ENCODE measurements around the gene MYADML2.

The MYADML2 gene

DNA sequence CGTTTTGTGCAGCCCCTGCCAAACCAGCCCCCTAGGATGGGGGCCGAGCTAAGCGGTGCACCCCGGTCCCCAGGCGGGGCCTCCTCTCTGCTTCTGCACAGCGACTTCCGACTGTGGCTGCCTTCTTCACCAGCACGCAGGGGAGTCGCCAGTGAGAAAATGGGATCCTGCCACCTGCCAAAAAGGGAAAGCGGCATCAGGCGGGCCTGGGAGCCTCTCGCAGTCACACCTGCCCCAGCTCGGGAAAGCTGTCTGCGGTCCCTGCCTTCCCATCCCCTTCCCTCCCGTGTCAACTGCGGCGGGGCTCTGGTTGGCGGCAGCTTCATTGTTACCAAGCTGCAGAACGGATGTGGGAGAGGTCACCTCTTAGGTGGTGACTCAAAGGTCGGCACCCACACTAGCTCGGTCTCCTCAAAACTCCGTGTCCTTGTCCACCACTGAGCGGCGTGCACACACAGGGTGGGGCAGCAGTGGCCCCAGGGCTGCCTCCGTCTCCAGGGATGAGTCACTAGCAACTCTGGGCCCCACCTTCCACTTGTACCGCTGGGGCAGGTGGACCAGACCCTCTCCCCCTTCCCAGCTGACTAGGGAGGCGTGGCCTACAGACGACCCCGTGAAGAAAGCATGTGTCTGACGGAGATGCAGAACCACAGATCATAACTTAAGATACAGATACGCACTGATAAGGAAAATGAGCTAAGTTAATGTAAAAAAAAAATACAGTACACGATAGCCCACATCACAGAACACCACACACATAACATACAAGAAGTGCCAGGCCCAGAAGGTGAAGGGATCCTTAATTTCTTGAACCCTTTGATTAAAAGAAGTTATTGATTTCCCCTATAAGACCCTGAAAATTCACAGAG, 34.4 kb downstream of the MYADML2 start:
- Mint-ChIP-seq H3K27ac (no peak overlapping the region), H3K36me3 (ENCODE audit: low read depth) (peaks cover 82% of the 10 kb centered on the region), H3K27me3 (no peaks in the 10 kb centered on the region), H3K4me3 (no peak overlapping the region), H3K9me3 (no peaks in the 10 kb centered on the region), H3K4me1 (ENCODE audit: low read depth) (peaks cover 78% of the 10 kb centered on the region)
- intact Hi-C loops (cut with micrococcal nuclease), result no loop called here

DNA sequence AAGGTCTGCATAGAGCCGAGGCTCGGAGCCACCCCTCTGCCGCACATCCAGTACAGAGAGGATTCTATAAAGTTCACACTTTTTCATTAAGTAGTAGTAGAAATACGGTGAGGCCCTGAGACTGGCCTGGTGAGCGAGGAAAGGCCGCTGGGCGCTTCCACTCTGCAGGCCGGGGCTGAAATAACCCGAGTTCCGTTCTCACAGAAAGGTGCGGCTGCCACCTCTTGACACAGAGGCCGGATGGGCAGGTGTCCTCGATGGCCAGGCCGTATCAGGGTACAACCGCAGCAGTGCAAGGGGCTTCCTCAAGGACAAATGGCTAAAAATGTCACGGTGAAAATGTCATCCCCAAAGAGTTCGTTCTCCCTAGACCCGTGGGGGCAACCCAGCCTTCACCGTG, 35.1 kb downstream of the MYADML2 start:
- Mint-ChIP-seq H3K27me3 (no peaks in the 10 kb centered on the region), H3K4me3 (peak overlapping the region; percentile 54), H3K27ac (peak overlapping the region; percentile 46), H3K36me3 (ENCODE audit: low read depth) (peaks cover 83% of the 10 kb centered on the region), H3K4me1 (ENCODE audit: low read depth) (peaks cover 74% of the 10 kb centered on the region), H3K9me3 (no peaks in the 10 kb centered on the region)
- intact Hi-C loops (cut with micrococcal nuclease), result no loop called here

DNA sequence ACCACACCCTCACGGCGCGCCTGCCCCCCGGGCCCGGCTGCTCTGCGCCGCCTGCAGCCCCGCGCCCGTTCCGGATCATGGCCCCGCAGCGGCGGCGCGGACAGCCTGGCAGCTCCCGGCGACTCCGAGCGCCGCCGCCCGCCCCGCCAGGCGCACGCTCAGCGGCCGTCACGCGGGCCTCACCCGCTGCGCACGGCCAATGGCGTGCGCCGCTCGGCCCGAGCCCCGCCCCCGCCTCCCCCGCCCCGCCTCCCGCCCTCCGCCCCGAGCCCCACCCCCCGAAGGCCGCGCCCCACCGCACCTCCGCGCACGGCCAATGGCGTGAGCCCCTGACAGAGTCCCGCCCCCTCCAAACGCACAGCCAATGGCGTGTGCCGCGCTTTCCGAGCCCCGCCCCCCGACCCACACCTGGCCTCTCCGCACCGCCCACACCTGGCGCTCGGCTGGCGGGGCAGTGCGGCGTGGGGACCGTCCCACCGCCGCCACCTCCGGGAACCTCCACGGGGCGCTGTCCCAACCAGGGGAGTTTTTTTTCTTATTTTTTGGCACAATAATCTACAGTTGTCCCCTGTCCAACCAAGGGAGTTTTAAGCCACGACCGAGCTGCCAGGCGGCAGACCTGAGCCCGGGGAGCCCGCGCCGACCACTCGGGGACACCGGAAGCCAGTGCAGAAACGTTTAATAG, 35.6 kb downstream of the MYADML2 start, which contains the start of gene PCYT2:
Gene PCYT2 (minus strand): TSS at position 123 of the 685 bp plus-strand sequence. CDS start 44 bp downstream, at position 79.
- intact Hi-C loops (cut with micrococcal nuclease), result no loop called here
- peaks cover 68% of the 10 kb centered on the region for H3K4me1 Mint-ChIP-seq (ENCODE audit: low read depth)
- peaks cover 83% of the 10 kb centered on the region for H3K36me3 Mint-ChIP-seq (ENCODE audit: low read depth)
- H3K27ac Mint-ChIP-seq, result peak within 1 kb of the TSS; percentile 46
- no peaks in the 10 kb centered on the region for H3K9me3 Mint-ChIP-seq
- H3K27me3 Mint-ChIP-seq, result no peaks in the 10 kb centered on the region
- H3K4me3 Mint-ChIP-seq, result peak within 1 kb of the TSS; percentile 76

DNA sequence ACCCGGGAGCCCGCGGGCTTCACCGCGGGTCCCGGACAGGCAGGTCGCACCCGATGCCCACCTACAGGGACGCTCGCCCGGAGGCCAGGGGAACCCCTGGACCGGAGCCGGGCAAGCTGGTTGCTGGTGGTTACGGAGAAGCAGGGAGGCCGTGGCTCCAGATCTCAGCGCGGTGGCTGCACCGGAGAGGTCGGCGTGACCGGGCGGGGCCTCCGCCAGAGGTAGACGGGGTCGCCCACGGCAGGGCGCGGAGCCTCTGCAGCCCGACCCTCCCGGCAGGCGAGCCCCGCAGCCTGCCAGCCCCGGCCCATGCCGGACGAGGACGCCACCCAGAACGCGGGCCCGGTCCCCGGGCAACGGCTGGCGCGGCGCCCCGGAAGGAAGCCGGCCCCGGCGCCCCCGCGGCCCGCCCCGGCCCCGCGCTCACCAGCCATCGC, 36.2 kb downstream of the MYADML2 start:
- Mint-ChIP-seq H3K4me3 (peak overlapping the region; percentile 76), H3K27me3 (no peaks in the 10 kb centered on the region), H3K36me3 (ENCODE audit: low read depth) (peaks cover 83% of the 10 kb centered on the region), H3K4me1 (ENCODE audit: low read depth) (peaks cover 62% of the 10 kb centered on the region), H3K9me3 (no peaks in the 10 kb centered on the region), H3K27ac (peak overlapping the region; percentile 20)
- intact Hi-C loops (cut with micrococcal nuclease), result no loop called here

DNA sequence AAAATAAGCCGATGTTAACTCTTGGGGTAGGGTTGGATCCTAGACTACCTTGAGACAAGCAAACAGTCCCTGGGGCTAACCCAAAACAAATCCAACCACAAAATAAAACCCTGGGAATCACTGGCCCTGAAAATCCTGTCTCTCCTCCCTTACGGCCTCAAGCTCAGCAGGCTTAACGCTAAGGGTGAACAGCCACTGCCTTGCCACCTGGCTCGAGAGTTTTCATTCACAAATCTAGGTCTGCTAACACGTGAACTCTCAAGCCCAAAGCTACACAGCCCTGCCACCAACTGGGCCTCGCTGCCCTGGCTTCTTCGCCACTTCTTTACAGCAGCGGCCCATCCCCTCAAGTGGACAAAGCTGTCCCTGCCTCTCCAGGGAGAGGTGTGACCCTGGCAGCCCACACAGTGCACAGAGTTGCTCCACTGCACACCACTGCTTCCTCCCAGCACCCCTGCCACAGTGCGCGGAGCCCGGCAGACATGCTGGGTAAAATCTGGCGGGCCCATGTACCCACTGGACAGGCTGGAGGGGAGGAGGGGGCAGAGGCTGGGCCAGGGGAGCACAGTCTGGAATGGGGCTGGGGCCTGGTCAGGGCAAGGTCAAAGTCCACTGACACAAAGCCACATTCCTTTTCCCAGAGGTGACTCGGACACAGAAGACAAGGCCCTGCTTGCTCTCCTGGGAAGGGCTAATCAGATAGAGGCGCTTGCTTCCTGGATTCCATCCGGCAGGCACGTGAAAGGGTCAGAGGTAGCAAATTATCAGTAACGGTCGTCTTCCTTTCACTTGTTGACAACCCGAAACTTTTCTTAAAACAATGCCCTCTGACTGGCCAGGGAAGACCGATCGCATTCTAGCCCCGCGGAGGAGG, 36.8 kb downstream of the MYADML2 start:
- H3K27me3 Mint-ChIP-seq, result no peaks in the 10 kb centered on the region
- intact Hi-C loops (cut with micrococcal nuclease), result no loop called here
- H3K36me3 Mint-ChIP-seq (ENCODE audit: low read depth), result peaks cover 83% of the 10 kb centered on the region
- peak overlapping the region; percentile 20 for H3K27ac Mint-ChIP-seq
- peak overlapping the region; percentile 76 for H3K4me3 Mint-ChIP-seq
- H3K4me1 Mint-ChIP-seq (ENCODE audit: low read depth), result peaks cover 56% of the 10 kb centered on the region
- no peaks in the 10 kb centered on the region for H3K9me3 Mint-ChIP-seq

DNA sequence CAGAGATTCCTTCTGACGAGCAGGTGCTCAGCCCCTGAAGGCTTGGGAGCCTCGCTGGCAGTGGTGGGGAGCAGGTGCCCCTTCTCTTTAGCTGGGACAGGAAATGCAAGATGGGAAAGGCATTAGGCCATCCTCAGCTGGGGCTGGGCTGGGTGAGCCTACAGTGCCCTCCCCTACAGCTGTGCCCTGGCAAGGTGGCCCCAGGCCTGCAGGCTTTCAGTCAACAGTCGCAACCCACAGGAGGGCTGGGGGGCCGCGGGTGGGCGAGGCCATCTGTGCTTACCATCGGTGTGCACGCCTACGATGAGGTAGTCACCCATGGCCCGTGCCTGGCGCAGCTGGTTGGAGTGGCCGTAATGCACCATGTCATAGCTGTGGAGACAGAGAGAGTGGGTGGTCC, 37.8 kb downstream of the MYADML2 start:
- Mint-ChIP-seq H3K4me3 (no peak overlapping the region), H3K9me3 (no peaks in the 10 kb centered on the region), H3K27me3 (no peaks in the 10 kb centered on the region), H3K27ac (no peak overlapping the region), H3K4me1 (ENCODE audit: low read depth) (peaks cover 51% of the 10 kb centered on the region), H3K36me3 (ENCODE audit: low read depth) (peaks cover 83% of the 10 kb centered on the region)
- intact Hi-C loops (cut with micrococcal nuclease), result no loop called here

DNA sequence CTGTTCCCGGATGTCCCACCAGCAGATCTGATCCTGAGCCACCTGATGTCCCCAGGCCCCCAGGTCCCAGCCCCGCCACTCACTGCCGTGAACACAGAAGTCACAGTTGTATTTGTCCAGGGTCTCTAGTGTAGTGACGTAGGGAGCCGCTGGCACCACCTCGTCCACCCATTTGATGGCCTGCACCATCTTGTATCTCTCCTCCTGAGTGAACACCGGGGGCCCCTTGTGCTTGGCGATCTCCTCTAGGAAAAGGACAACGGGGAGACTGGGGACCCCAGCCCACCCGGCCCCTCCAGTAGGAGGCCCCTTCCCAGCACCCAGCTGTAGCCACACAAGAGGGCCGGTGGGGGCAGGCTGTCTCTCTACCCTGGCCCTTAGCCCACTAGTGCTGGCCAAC, 38.2 kb downstream of the MYADML2 start:
- intact Hi-C loops (cut with micrococcal nuclease), result no loop called here
- peaks cover 83% of the 10 kb centered on the region for H3K36me3 Mint-ChIP-seq (ENCODE audit: low read depth)
- peaks cover 4% of the 10 kb centered on the region for H3K27me3 Mint-ChIP-seq
- no peaks in the 10 kb centered on the region for H3K9me3 Mint-ChIP-seq
- H3K27ac Mint-ChIP-seq, result no peak overlapping the region
- peaks cover 47% of the 10 kb centered on the region for H3K4me1 Mint-ChIP-seq (ENCODE audit: low read depth)
- H3K4me3 Mint-ChIP-seq, result no peak overlapping the region

DNA sequence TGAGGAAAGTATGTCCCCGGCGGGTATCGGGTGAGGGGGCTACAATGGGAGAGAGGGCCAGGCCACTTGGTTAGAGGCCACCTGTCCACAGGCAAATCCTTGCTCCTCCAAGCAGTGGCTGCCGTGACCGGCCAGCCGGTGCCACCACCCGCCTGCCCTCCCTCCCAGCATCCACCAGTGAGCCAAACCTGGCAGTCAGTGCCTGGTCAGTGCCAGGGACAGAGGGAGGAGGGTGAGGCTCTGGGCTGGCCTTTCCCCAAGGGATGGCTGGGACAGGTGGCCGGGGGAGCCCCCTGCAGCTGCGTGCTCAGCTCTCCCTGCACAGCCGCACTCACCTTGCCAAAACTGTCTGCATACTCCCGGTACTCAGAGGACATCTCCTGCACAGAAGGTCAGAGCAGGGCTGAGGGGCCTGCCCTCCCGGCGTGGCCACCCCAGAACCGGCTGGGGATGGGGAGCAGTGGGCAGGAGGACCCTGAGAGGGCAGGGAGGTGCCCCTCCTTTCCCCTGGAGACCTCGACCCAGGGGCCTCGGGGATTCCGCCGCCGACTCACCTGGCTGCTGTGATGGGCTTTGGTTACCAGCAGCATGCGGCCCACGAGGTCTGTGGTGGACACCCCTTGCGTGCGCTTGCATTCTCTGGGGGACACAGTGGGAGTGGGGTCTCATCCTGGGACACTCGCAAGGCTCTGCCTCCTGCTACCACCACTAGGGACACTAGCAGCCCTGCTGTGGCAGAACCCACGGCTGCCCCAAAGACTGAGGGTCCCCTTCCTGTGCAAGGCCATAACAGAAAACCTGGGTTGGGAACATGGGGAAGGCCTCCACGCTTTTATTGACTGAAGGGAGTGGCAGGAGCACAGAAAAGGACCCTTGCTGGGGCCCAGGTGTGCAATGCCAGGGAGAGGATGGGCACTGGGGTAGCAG, 39.6 kb downstream of the MYADML2 start:
- peaks cover 17% of the 10 kb centered on the region for H3K27me3 Mint-ChIP-seq
- intact Hi-C loops (cut with micrococcal nuclease), result no loop called here
- no peak overlapping the region for H3K27ac Mint-ChIP-seq
- peaks cover 34% of the 10 kb centered on the region for H3K4me1 Mint-ChIP-seq (ENCODE audit: low read depth)
- H3K9me3 Mint-ChIP-seq, result no peaks in the 10 kb centered on the region
- no peak overlapping the region for H3K4me3 Mint-ChIP-seq
- H3K36me3 Mint-ChIP-seq (ENCODE audit: low read depth), result peaks cover 75% of the 10 kb centered on the region

DNA sequence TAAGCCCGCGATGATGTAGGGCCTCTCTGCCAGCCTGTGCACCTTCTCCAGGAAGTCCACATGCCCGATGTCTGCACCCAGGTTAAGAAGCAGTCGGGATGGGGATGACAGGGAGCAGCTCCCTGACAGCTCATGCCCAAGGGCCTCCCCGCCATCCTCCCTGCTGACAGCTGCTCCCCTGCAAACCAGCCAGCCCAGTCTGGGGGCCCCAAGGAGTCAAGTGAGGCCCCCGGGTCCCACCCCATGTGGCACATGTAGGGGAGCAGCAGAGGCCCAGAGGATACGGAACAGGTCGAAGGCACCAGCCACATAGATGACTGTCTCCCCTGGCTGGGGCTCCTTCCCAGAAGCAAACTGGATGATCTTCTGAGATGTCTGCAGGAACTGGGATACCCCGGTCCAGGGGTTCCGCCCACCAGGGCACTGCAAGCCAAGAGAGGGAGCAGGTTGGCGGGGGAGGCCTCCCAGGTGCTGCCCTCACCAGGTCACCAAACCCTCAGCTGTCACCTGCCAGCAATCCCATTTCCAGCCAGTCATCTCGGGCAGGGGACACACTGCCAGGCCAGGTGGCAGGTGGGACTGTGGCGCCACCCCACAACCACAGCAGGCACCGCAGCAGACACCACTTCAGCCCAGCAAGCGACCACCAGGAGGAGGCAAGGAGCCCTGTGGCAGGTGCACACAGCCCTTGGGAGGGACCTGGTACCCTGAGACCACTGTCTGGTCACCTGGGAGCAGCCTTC, 40.4 kb downstream of the MYADML2 start:
- H3K4me3 Mint-ChIP-seq, result no peak overlapping the region
- no peaks in the 10 kb centered on the region for H3K9me3 Mint-ChIP-seq
- intact Hi-C loops (cut with micrococcal nuclease), result no loop called here
- peaks cover 66% of the 10 kb centered on the region for H3K36me3 Mint-ChIP-seq (ENCODE audit: low read depth)
- H3K4me1 Mint-ChIP-seq (ENCODE audit: low read depth), result peaks cover 25% of the 10 kb centered on the region
- no peak overlapping the region for H3K27ac Mint-ChIP-seq
- peaks cover 19% of the 10 kb centered on the region for H3K27me3 Mint-ChIP-seq

DNA sequence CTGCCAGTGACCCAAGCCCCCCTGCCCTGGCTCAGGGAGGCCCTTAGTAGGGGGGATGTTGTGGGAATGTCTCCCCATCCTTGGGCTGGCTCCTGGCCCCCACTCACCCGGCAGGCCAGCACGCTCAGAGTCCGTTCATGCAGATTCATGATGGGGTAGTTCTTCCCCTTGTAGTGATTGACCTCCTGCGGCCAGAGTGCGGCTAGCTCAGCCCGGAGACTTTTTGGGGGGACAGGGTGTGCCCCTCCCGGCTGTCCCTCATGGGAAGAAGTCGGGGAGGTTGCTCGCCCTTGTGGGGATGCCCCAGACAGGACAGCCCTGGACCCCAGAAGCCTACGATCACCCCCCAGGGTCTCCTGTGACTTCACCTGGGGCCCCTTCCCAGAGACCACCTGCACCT, 41.0 kb downstream of the MYADML2 start:
- intact Hi-C loops (cut with micrococcal nuclease), result no loop called here
- peaks cover 25% of the 10 kb centered on the region for H3K27me3 Mint-ChIP-seq
- H3K27ac Mint-ChIP-seq, result no peak overlapping the region
- H3K4me3 Mint-ChIP-seq, result no peak overlapping the region
- peaks cover 28% of the 10 kb centered on the region for H3K4me1 Mint-ChIP-seq (ENCODE audit: low read depth)
- peaks cover 66% of the 10 kb centered on the region for H3K36me3 Mint-ChIP-seq (ENCODE audit: low read depth)
- H3K9me3 Mint-ChIP-seq, result no peaks in the 10 kb centered on the region

DNA sequence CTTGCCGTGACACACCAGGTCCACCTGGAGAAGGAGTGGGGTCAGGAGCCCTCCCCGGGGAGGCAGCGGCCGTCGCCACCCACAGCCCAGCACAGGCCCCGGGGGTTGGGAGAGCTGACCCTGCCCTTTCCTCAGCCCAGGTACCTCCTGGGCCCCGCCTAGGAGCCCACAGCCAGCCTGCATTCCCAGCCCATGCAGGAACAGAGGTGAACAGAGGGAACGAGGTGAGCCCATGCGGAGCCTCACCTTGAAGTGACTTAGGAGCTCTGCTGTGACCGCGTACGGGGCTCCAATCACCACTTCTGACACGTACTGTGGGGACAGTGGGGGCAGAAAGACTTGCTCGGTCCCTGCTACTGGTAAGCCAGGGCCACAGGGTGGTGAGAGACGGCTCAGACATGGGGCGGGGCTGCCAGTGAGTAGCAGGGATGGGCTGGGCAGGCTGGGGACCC, 41.6 kb downstream of the MYADML2 start:
- peaks cover 31% of the 10 kb centered on the region for H3K4me1 Mint-ChIP-seq (ENCODE audit: low read depth)
- peaks cover 72% of the 10 kb centered on the region for H3K36me3 Mint-ChIP-seq (ENCODE audit: low read depth)
- intact Hi-C loops (cut with micrococcal nuclease), result no loop called here
- no peak overlapping the region for H3K27ac Mint-ChIP-seq
- H3K9me3 Mint-ChIP-seq, result no peaks in the 10 kb centered on the region
- H3K4me3 Mint-ChIP-seq, result no peak overlapping the region
- H3K27me3 Mint-ChIP-seq, result peaks cover 31% of the 10 kb centered on the region

DNA sequence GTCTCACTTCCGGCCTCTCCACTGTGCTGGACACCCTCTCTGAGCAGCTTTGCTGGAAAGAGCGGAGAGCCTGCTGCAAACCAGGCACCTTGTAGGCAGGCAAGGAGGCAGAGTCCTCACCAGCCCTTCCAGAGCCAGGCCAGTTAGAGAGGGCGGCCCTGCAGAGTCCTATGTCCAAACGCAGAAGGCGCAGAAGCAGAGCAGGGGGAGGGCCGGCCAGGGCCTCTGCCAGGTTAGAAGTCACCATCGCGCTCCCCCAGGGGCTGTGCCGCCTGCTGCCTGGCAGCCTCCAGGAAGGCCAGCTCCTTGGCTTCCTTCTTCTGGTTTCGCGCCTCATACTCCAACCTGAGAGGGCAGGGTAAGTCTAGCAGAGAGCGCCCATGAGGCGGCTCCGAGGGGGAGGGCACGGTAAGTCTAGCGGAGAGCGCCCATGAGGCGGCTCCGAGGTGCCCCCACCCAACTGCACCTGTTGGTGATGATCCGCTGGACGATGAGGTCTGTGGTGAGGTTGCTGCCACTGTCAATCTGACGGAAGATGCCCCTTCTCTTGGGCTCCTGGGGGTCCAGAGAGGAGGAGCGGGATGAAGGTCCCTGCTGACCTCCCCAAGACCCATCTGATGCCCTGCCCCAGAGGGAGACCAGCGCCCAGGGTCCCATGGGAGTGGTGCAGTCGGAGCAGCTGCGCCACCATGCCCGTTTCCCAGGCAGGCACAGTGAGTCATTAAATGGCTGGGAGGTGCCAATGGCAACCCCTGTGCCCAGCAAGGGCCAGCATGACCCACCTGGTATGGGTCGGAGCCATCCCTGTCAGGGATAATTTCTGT, 42.2 kb downstream of the MYADML2 start:
- peaks cover 34% of the 10 kb centered on the region for H3K27me3 Mint-ChIP-seq
- no peak overlapping the region for H3K27ac Mint-ChIP-seq
- H3K36me3 Mint-ChIP-seq (ENCODE audit: low read depth), result peaks cover 78% of the 10 kb centered on the region
- intact Hi-C loops (cut with micrococcal nuclease), result no loop called here
- no peak overlapping the region for H3K4me3 Mint-ChIP-seq
- peaks cover 24% of the 10 kb centered on the region for H3K4me1 Mint-ChIP-seq (ENCODE audit: low read depth)
- H3K9me3 Mint-ChIP-seq, result no peaks in the 10 kb centered on the region

Measured in dendritic cell treated with granulocyte-macrophage colony-stimulating factor and Interleukin-4, amounts not matched to agents 40 ng/mL and 50 ng/mL, for 4 days (primary cell).